Right lobe of liver (tissue), 4 donors: ENCODE results near the gene TMCC2.

ENCODE experiments used
- POLR2A ChIP-seq: fragments of 450-650 bp; IDR thresholded peaks from one replicate; pipeline ENCODE4 v1.6.1; 2017; ENCODE audit warnings: antibody characterized with exemption, mild to moderate bottlenecking
- TF ChIP-seq, protein P1 (sequence below), 4 donors: fragments of 200-600 bp in 3 of 4; fragments of 450-650 bp in 1 of 4; IDR thresholded peaks; one replicate each; pipeline versions ENCODE4 v1.5.1 to v1.8.0; 2016 to 2022; ENCODE audit warnings: antibody characterized with exemption in 4 of 4, mild to moderate bottlenecking in 2 of 4
- donor health status: DM: no; HTN: no; CAD: no.
- donor health status: DM: no; HTN: no; CAD: no.
- donor health status: DM: no; HTN: yes; CAD: no.

DNA sequence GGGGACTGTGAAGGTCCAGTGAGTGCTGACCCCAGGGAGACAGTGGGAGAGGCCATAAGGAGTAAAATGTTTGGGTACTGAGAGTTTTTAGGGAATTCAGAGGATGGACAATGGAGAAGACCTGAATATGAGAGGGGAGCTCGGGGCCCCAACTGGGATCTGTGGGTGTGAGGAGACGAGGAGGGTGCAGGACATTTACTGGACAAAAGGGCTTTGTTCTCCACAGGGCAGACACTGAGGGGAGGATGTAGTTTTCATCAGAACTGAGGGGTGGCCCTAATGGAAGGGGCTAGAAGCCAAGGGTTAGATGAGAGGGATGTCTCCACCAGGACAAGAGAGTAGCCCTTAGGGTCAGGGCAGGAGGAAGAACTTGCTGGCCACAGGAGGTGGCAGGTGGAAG, 30.0 kb downstream of the TMCC2 start:
- TF ChIP-seq, protein P1, sequence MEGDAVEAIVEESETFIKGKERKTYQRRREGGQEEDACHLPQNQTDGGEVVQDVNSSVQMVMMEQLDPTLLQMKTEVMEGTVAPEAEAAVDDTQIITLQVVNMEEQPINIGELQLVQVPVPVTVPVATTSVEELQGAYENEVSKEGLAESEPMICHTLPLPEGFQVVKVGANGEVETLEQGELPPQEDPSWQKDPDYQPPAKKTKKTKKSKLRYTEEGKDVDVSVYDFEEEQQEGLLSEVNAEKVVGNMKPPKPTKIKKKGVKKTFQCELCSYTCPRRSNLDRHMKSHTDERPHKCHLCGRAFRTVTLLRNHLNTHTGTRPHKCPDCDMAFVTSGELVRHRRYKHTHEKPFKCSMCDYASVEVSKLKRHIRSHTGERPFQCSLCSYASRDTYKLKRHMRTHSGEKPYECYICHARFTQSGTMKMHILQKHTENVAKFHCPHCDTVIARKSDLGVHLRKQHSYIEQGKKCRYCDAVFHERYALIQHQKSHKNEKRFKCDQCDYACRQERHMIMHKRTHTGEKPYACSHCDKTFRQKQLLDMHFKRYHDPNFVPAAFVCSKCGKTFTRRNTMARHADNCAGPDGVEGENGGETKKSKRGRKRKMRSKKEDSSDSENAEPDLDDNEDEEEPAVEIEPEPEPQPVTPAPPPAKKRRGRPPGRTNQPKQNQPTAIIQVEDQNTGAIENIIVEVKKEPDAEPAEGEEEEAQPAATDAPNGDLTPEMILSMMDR (IDR thresholded peaks at IDR 0.05): no peak
- TF ChIP-seq POLR2A: no peak
